GM19397 (cell line): ENCODE results near the gene PCLO.
"Not testable (repeated sequence)": the region's sequence is repeated elsewhere in the genome, so short reads cannot be mapped to it uniquely, and the experiment has no call there.

Source experiments
- ATAC-seq: cut with Tn5 transposase; IDR thresholded peaks from one replicate; pipeline ENCODE4 v1.9.1; 2021; ENCODE audit warnings: mild to moderate bottlenecking, moderate library complexity; ENCODE audit not compliant: unreplicated experiment

PCLO gene

GRCh38 chr7:82742163-82742562 is 420.5 kb downstream of the PCLO start:
- no peak for ATAC-seq

GRCh38 chr7:82741493-82741892 is 421.2 kb downstream of the PCLO start:
- no peak for ATAC-seq

GRCh38 chr7:82740246-82740848 is 422.3 kb downstream of the PCLO start:
- no peak for ATAC-seq

GRCh38 chr7:82736633-82737032 is 426.1 kb downstream of the PCLO start:
- no peak for ATAC-seq

GRCh38 chr7:82732677-82733076 is 430.0 kb downstream of the PCLO start:
- no peak for ATAC-seq

GRCh38 chr7:82729172-82730030 is 433.3 kb downstream of the PCLO start:
- ATAC-seq, result no peak

GRCh38 chr7:82726038-82726800 is 436.5 kb downstream of the PCLO start:
- ATAC-seq, result no peak

GRCh38 chr7:82723411-82723810 is 439.3 kb downstream of the PCLO start:
- ATAC-seq, result no peak

- ATAC-seq, result no peak
These were observed 439.7 kb downstream of the PCLO start for GRCh38 chr7:82722946-82723345.

- ATAC-seq, result no peak
These were observed 447.3 kb downstream of the PCLO start for GRCh38 chr7:82715344-82715743.

GRCh38 chr7:82714883-82715282 is 447.8 kb downstream of the PCLO start:
- ATAC-seq, result no peak

GRCh38 chr7:82713506-82713905 is 449.2 kb downstream of the PCLO start:
- ATAC-seq, result no peak

- not testable (repeated sequence) for ATAC-seq
These were observed 456.3 kb downstream of the PCLO start for GRCh38 chr7:82706344-82706743.

GRCh38 chr7:82705517-82706260 is 457.0 kb downstream of the PCLO start:
- no peak for ATAC-seq

- no peak for ATAC-seq
These were observed 458.6 kb downstream of the PCLO start for GRCh38 chr7:82704121-82704520.
